HepG2 (cell line): ENCODE data around the gene ADH4. TPM values are rescaled to one million over a fixed set of nuclear protein-coding genes. Genes with fewer than 3 reads are reported as not detected.

Experiments used
- ATF1 ChIP-seq: IDR thresholded peaks from 2 replicates; pipeline ENCODE4 v1.6.1; 2016; ENCODE audit warnings: mild to moderate bottlenecking, control low read depth
- BRD4 ChIP-seq: sonication (generic); formaldehyde crosslinking; IDR thresholded peaks from 2 replicates; pipeline ENCODE4 v1.4.0; 2020; ENCODE audit warnings: missing genetic modification reagents
- HNF4G ChIP-seq, 2 experiments: sonication (generic) in 1 of 2; formaldehyde crosslinking in 1 of 2; IDR thresholded peaks; 2 replicates each; pipeline versions ENCODE4 v1.4.0 to v1.6.1; 2011 to 2020; ENCODE audit warnings: borderline replicate concordance in 2 of 2, low read depth in 2 of 2, mild to moderate bottlenecking in 2 of 2, low read length in 1 of 2, missing genetic modification reagents in 1 of 2, moderate library complexity in 1 of 2
- NAIF1 ChIP-seq: sonication (generic); formaldehyde crosslinking; IDR thresholded peaks from 2 replicates; pipeline ENCODE4 v1.5.0; 2020; ENCODE audit warnings: mild to moderate bottlenecking, missing genetic modification reagents, borderline replicate concordance
- PITX1 ChIP-seq: sonication (generic); formaldehyde crosslinking; IDR thresholded peaks from 2 replicates; pipeline ENCODE4 v1.5.1; 2020; ENCODE audit warnings: mild to moderate bottlenecking, missing genetic modification reagents
- POGZ ChIP-seq: sonication (generic); formaldehyde crosslinking; IDR thresholded peaks from 2 replicates; pipeline ENCODE4 v1.4.0; 2020; ENCODE audit warnings: mild to moderate bottlenecking, missing genetic modification reagents
- SOX13 ChIP-seq, 3 experiments: fragments of 450-650 bp in 1 of 3; sonication (generic) in 1 of 3; formaldehyde crosslinking in 1 of 3; IDR thresholded peaks in 2 of 3; conservative IDR thresholded peaks in 1 of 3; 2 replicates each; pipeline versions ENCODE4 v1.5.0 to v1.6.1; 2016 to 2020; ENCODE audit warnings: antibody characterized with exemption in 1 of 3, mild to moderate bottlenecking in 1 of 3, missing compliant biosample characterization in 1 of 3, missing genetic modification reagents in 1 of 3, moderate library complexity in 1 of 3
- SP1 ChIP-seq, 2 experiments: fragments of 450-650 bp in 1 of 2; sonication (generic) in 1 of 2; formaldehyde crosslinking in 1 of 2; IDR thresholded peaks; 2 replicates each; pipeline versions ENCODE4 v1.4.0 to v1.6.1; 2016 to 2020; ENCODE audit warnings: missing genetic modification reagents in 1 of 2
- SRSF9 ChIP-seq: fragments of 200-400 bp; formaldehyde crosslinking; IDR thresholded peaks from 2 replicates; pipeline ENCODE4 v1.6.1; 2018; ENCODE audit warnings: borderline replicate concordance, mild to moderate bottlenecking, low read depth, low read length; ENCODE audit not compliant: insufficient read depth, poor library complexity, severe bottlenecking
- TMF1 ChIP-seq: sonication (generic); formaldehyde crosslinking; IDR thresholded peaks from 2 replicates; pipeline ENCODE4 v1.8.1; 2022; ENCODE audit warnings: low read depth, missing genetic modification reagents
- YEATS4 ChIP-seq: sonication (generic); formaldehyde crosslinking; IDR thresholded peaks from 2 replicates; pipeline ENCODE4 v1.4.0; 2020; ENCODE audit warnings: missing genetic modification reagents, borderline replicate concordance
- ZKSCAN8 ChIP-seq: IDR thresholded peaks from 2 replicates; pipeline ENCODE4 v1.6.1; 2016; ENCODE audit warnings: borderline replicate concordance, missing genetic modification reagents, missing compliant biosample characterization
- ZNF207 ChIP-seq: fragments of 450-650 bp; IDR thresholded peaks from 2 replicates; pipeline ENCODE4 v1.6.1; 2016; ENCODE audit warnings: antibody characterized with exemption, borderline replicate concordance
- polyA plus RNA-seq, 8 experiments: library from polyadenylated mRNA; depleted of rRNA in 3 of 8; stranded (reverse) in 7 of 8; unstranded in 1 of 8; fragments of >200 nt; fragmentation: Illumina TruSeq in 4 of 8; extraction: Trizol in 4 of 8; gene quantifications; 2 replicates each; pipeline versions ENCODE4 v1.2.1 to v1.2.3, GENCODE V29; 2011 to 2016; ENCODE audit warnings: low read depth in 4 of 8, missing spikeins in 1 of 8, mixed read lengths in 1 of 8; ENCODE audit not compliant: insufficient read depth in 1 of 8
- total RNA-seq, 5 experiments: library from RNA; depleted of rRNA; stranded (reverse); fragments of >200 nt; fragmentation: Illumina TruSeq; extraction: Trizol; gene quantifications; 2 replicates each; pipeline ENCODE4 v1.2.3, GENCODE V29; 2016; ENCODE audit warnings: low read depth in 1 of 5
- TF ChIP-seq, protein P1 (sequence below): sonication (generic); formaldehyde crosslinking; IDR thresholded peaks from 2 replicates; pipeline ENCODE4 v1.5.0; 2020; ENCODE audit warnings: mild to moderate bottlenecking, missing genetic modification reagents, borderline replicate concordance
- TF ChIP-seq, protein P2 (sequence below): sonication (generic); formaldehyde crosslinking; IDR thresholded peaks from 2 replicates; pipeline ENCODE4 v1.4.0; 2020; ENCODE audit warnings: missing genetic modification reagents
- TF ChIP-seq, protein P3 (sequence below): sonication (generic); formaldehyde crosslinking; IDR thresholded peaks from 2 replicates; pipeline ENCODE4 v1.4.0; 2020; ENCODE audit warnings: missing genetic modification reagents
- TF ChIP-seq, protein P4 (sequence below): sonication (generic); IDR thresholded peaks from 2 replicates; pipeline ENCODE4 v1.6.1; 2016; ENCODE audit warnings: low read depth, borderline replicate concordance

The ADH4 gene
- total and polyA plus RNA-seq, 2 of the 13 experiments (the other 11 are each of a cell fraction or from before 2014, with no cell fraction given) = 24.3 to 31.1 TPM

GRCh38 chr4:99157478-99157935 lies 13.4 kb upstream of the ADH4 start (continued):
- TF ChIP-seq, protein P1, sequence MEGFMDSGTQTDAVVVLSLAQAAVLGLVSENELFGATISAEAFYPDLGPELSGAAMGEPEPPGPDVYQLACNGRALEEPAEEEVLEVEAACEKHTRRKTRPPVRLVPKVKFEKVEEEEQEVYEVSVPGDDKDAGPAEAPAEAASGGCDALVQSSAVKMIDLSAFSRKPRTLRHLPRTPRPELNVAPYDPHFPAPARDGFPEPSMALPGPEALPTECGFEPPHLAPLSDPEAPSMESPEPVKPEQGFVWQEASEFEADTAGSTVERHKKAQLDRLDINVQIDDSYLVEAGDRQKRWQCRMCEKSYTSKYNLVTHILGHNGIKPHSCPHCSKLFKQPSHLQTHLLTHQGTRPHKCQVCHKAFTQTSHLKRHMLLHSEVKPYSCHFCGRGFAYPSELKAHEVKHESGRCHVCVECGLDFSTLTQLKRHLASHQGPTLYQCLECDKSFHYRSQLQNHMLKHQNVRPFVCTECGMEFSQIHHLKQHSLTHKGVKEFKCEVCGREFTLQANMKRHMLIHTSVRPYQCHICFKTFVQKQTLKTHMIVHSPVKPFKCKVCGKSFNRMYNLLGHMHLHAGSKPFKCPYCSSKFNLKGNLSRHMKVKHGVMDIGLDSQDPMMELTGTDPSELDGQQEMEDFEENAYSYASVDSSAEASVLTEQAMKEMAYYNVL (CRISPR knock-in tag) = peak; percentile 76; the same call in 1 of the 2 replicates
- TF ChIP-seq, protein P2, sequence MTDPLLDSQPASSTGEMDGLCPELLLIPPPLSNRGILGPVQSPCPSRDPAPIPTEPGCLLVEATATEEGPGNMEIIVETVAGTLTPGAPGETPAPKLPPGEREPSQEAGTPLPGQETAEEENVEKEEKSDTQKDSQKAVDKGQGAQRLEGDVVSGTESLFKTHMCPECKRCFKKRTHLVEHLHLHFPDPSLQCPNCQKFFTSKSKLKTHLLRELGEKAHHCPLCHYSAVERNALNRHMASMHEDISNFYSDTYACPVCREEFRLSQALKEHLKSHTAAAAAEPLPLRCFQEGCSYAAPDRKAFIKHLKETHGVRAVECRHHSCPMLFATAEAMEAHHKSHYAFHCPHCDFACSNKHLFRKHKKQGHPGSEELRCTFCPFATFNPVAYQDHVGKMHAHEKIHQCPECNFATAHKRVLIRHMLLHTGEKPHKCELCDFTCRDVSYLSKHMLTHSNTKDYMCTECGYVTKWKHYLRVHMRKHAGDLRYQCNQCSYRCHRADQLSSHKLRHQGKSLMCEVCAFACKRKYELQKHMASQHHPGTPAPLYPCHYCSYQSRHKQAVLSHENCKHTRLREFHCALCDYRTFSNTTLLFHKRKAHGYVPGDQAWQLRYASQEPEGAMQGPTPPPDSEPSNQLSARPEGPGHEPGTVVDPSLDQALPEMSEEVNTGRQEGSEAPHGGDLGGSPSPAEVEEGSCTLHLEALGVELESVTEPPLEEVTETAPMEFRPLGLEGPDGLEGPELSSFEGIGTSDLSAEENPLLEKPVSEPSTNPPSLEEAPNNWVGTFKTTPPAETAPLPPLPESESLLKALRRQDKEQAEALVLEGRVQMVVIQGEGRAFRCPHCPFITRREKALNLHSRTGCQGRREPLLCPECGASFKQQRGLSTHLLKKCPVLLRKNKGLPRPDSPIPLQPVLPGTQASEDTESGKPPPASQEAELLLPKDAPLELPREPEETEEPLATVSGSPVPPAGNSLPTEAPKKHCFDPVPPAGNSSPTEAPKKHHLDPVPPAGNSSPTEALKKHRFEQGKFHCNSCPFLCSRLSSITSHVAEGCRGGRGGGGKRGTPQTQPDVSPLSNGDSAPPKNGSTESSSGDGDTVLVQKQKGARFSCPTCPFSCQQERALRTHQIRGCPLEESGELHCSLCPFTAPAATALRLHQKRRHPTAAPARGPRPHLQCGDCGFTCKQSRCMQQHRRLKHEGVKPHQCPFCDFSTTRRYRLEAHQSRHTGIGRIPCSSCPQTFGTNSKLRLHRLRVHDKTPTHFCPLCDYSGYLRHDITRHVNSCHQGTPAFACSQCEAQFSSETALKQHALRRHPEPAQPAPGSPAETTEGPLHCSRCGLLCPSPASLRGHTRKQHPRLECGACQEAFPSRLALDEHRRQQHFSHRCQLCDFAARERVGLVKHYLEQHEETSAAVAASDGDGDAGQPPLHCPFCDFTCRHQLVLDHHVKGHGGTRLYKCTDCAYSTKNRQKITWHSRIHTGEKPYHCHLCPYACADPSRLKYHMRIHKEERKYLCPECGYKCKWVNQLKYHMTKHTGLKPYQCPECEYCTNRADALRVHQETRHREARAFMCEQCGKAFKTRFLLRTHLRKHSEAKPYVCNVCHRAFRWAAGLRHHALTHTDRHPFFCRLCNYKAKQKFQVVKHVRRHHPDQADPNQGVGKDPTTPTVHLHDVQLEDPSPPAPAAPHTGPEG (CRISPR knock-in tag) = peak; percentile 77; the same call in 1 of the 2 replicates
- TF ChIP-seq ATF1 (CRISPR knock-in tag) (peak; percentile 84), YEATS4 (CRISPR knock-in tag) (peak; percentile 48; the same call in 1 of the 2 replicates), SP1 (IDR thresholded peaks at IDR 0.05) (no peak), SP1 (CRISPR knock-in tag; IDR thresholded peaks at IDR 0.05) (0 out of 2 replicates have a peak, but pooled peaks have one; percentile 24), ZNF207 (no peak), PITX1 (CRISPR knock-in tag) (peak; percentile 91), NAIF1 (CRISPR knock-in tag) (peak; percentile 75; the same call in 1 of the 2 replicates), SOX13 (IDR thresholded peaks at IDR 0.05) (peak; percentile 98), SOX13 (CRISPR knock-in tag; conservative IDR thresholded peaks at IDR 0.05 in 1 of 2, IDR thresholded peaks at IDR 0.05 in 1 of 2) (peak in 1 of 2 experiments; percentile 99; a peak in 2 of 4 replicates), SRSF9 (no peak), BRD4 (CRISPR knock-in tag) (no peak; the same call in 1 of the 2 replicates), ZKSCAN8 (peak; percentile 85), HNF4G (IDR thresholded peaks at IDR 0.05; ENCODE audit: borderline replicate concordance, low read depth, low read length) (peak; percentile 98), HNF4G (CRISPR knock-in tag; IDR thresholded peaks at IDR 0.05; ENCODE audit: borderline replicate concordance, low read depth) (peak; percentile 75; the same call in 1 of the 2 replicates), TMF1 (no peak), POGZ (CRISPR knock-in tag) (peak; percentile 75)
- TF ChIP-seq, protein P3, sequence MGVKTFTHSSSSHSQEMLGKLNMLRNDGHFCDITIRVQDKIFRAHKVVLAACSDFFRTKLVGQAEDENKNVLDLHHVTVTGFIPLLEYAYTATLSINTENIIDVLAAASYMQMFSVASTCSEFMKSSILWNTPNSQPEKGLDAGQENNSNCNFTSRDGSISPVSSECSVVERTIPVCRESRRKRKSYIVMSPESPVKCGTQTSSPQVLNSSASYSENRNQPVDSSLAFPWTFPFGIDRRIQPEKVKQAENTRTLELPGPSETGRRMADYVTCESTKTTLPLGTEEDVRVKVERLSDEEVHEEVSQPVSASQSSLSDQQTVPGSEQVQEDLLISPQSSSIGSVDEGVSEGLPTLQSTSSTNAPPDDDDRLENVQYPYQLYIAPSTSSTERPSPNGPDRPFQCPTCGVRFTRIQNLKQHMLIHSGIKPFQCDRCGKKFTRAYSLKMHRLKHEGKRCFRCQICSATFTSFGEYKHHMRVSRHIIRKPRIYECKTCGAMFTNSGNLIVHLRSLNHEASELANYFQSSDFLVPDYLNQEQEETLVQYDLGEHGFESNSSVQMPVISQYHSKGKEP (CRISPR knock-in tag) = 0 out of 2 replicates have a peak, but pooled peaks have one; percentile 39
- TF ChIP-seq, protein P4, sequence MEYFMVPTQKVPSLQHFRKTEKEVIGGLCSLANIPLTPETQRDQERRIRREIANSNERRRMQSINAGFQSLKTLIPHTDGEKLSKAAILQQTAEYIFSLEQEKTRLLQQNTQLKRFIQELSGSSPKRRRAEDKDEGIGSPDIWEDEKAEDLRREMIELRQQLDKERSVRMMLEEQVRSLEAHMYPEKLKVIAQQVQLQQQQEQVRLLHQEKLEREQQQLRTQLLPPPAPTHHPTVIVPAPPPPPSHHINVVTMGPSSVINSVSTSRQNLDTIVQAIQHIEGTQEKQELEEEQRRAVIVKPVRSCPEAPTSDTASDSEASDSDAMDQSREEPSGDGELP = no peak
